Activated CD4-positive, CD25-positive, alpha-beta regulatory T cell treated with anti-CD3 and anti-CD28 coated beads, Interleukin-2, amount 50 U/mL, for 16 hours (primary cell): ENCODE results near the gene DDX28.
A peak's percentile ranks its signal among the peaks of the same experiment; 100 is the strongest.

Experiments used
- DNase-seq: peaks from one replicate; pipeline ENCODE4 v3.0.0-alpha.2; 2020; ENCODE audit warnings: low read depth, low spot score

The DDX28 gene

GRCh38 chr16:68022728-68023537, at the start of gene DDX28, which contains the start of gene DUS2:
Gene DDX28 (minus strand): TSS chr16:68023232. CDS start chr16:68023202, 30 bp downstream.
Gene DUS2 (plus strand): TSS chr16:68023284. CDS start chr16:68038024, 14,740 bp downstream.
- peak; percentile 93 for DNase-seq

- DNase-seq = no peak
Observed at GRCh38 chr16:68072038-68072695, 49.1 kb upstream of the DDX28 start.

- DNase-seq = no peak
Observed at GRCh38 chr16:68071518-68071901, 48.5 kb upstream of the DDX28 start.

- no peak for DNase-seq
Observed at GRCh38 chr16:68070806-68071517, 47.9 kb upstream of the DDX28 start.

- DNase-seq = no peak
Observed at GRCh38 chr16:68070249-68070730, 47.3 kb upstream of the DDX28 start.

GRCh38 chr16:68069511-68070248, 46.6 kb upstream of the DDX28 start:
- DNase-seq = no peak

GRCh38 chr16:68068926-68069325, 45.9 kb upstream of the DDX28 start:
- no peak for DNase-seq

GRCh38 chr16:68066763-68067162, 43.7 kb upstream of the DDX28 start:
- no peak for DNase-seq

- no peak for DNase-seq
Observed at GRCh38 chr16:68065716-68066305, 42.8 kb upstream of the DDX28 start.

GRCh38 chr16:68064791-68065365, 41.8 kb upstream of the DDX28 start:
- peak; percentile 38 for DNase-seq

GRCh38 chr16:68062910-68063393, 39.9 kb upstream of the DDX28 start:
- DNase-seq = no peak

GRCh38 chr16:68061396-68061795, 38.4 kb upstream of the DDX28 start:
- DNase-seq = no peak

GRCh38 chr16:68059804-68060203, 36.8 kb upstream of the DDX28 start:
- DNase-seq = no peak

- DNase-seq = no peak
Observed at GRCh38 chr16:68055395-68055794, 32.4 kb upstream of the DDX28 start.

GRCh38 chr16:68049449-68049848, 26.4 kb upstream of the DDX28 start:
- no peak for DNase-seq

GRCh38 chr16:68047987-68048386, 25.0 kb upstream of the DDX28 start:
- DNase-seq = no peak

- DNase-seq = no peak
Observed at GRCh38 chr16:68046106-68046505, 23.1 kb upstream of the DDX28 start.

- no peak for DNase-seq
Observed at GRCh38 chr16:68041783-68042182, 18.8 kb upstream of the DDX28 start.

GRCh38 chr16:68040506-68041288, 17.7 kb upstream of the DDX28 start:
- peak; percentile 83 for DNase-seq
